HG03354 (cell line): ENCODE data around the gene NUP107.

ENCODE experiments used
- ATAC-seq: cut with Tn5 transposase; IDR thresholded peaks from one replicate; pipeline ENCODE4 v1.9.1; 2021; ENCODE audit warnings: mild to moderate bottlenecking; ENCODE audit not compliant: unreplicated experiment, poor library complexity, severe bottlenecking

NUP107 gene

GRCh38 chr12:68793436-68793835, 106.7 kb downstream of the NUP107 start:
- no peak for ATAC-seq

DNA sequence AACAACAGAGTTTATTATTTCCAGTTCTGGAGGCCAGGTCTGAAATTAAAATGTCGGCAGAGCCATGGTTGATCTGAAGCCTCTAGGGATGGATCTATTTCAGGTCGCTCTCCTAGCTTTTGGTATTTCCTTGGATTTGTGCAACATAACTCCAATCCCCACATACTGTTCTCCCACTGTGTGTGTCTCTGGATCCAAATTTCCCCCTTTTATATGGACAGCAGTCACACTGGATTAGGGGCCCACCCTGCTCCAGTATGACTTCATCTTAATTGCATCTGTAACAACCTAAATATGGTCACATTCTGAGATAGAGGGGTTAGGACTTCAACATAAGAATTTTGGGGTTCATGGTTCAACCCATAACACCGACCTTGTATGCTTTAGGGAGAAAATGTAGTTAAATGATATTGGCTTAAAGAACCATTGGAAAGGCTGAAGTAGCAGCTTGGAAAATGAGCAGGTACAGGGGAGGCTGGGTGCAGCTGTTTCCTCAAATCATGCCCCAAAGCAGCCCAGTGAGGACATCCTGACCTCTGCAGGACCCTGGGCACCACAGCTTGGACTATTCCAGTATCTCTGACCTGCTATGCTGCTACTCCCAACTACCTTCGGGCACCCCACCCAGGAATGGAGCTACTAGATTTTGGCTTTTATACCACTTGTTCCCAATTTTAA, 107.3 kb downstream of the NUP107 start:
- ATAC-seq = no peak

DNA sequence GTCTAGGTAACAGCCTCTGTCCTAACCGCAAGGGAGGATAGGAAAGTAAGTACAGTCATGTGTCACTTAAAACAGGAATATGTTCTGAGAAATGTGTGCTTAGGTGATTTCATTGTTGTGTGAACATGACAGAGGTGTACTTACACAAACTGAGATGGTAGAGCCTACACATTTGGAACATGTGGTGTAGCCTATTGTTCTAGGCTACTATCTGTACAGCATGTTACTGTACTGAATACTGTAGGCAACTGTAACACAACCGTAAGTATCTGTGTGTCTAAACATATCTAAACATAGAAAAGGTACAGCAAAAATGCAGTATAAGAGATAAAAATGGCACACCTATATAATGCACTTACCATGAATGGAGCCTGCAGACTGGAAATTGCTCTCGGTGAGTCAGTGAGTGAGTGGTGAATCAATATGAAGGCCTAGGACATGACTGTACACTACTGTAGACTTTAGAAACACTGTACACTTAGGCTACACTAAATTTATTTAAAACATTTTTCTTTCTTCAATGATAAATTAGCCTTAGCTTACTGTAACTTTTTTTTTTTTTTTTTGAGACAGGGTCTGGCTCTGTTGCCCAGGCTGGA, 108.0 kb downstream of the NUP107 start:
- ATAC-seq = no peak
